Tibial artery (tissue), 4 donors: ENCODE data around the gene TIAM2.

Experiments
- DNase-seq, 2 donors: peaks; one replicate each; pipeline ENCODE4 v3.0.0-alpha.2; 2019
- H3K27ac ChIP-seq, 2 donors: fragments of 200-600 bp; sonication (generic) in 1 of 2; 1 replicate in 1 of 2; 2 replicates in 1 of 2; pipeline ENCODE4 v1.5.1; 2018 to 2019; ENCODE audit warnings: mild to moderate bottlenecking in 1 of 2
- H3K27me3 ChIP-seq, 2 donors: fragments of 200-600 bp; sonication (generic) in 1 of 2; one replicate each; pipeline versions ENCODE4 v1.5.1 to v1.6.0; 2016 to 2019
- H3K36me3 ChIP-seq, 3 donors: fragments of 200-600 bp; sonication (generic) in 2 of 3; one replicate each; pipeline ENCODE4 v1.5.1; 2016 to 2019; ENCODE audit warnings: mild to moderate bottlenecking in 2 of 3
- H3K4me1 ChIP-seq, 4 donors: fragments of 200-600 bp; sonication (generic) in 2 of 4; 1 replicate in 3 of 4; 2 replicates in 1 of 4; pipeline ENCODE4 v1.5.1; 2016 to 2019
- H3K4me3 ChIP-seq, 2 donors: fragments of 200-600 bp; sonication (generic) in 1 of 2; 1 replicate in 1 of 2; 2 replicates in 1 of 2; pipeline ENCODE4 v1.5.1; 2018 to 2019; ENCODE audit warnings: mild to moderate bottlenecking in 2 of 2
- H3K9me3 ChIP-seq, 3 donors: fragments of 200-600 bp; sonication (generic) in 1 of 3; one replicate each; pipeline ENCODE4 v1.5.1; 2016 to 2019
- intact Hi-C: fragments of 100-400 bp; cut with DNase I; formaldehyde crosslinking; loops from one replicate; pipeline ENCODE4 v1.15.0; 2023; ENCODE audit warnings: low total_unique reads
- TF ChIP-seq, protein P1 (sequence below), 2 experiments: fragments of 200-600 bp in 1 of 2; fragments of 450-650 bp in 1 of 2; IDR thresholded peaks; one replicate each; pipeline ENCODE4 v1.5.1; 2017 to 2019; ENCODE audit warnings: antibody characterized with exemption in 2 of 2, mild to moderate bottlenecking in 1 of 2, moderate library complexity in 1 of 2

The TIAM2 gene

DNA sequence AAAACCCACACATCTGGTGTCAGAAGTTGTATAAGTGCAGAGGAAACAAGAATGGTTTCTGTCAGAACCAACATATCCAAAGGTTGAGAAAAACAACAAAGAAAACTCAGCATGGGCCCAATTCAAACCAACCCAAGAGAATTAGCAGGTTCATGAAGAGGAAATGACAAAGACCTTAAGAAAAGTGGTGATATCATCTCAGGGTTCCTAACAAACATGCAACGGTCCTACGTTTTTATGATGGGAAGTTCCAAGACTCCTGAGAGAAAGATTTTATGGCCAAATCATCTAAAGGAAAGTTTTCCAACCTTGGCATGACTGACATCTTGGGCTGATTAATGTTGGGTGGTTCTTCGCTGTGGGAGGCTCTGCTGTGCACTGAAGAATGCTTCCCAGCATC is 296.2 kb downstream of the TIAM2 start:
- DNase-seq, result no peak
- no peaks in the 10 kb centered on the region for H3K9me3 ChIP-seq
- H3K4me3 ChIP-seq, result no peak overlapping the region
- H3K27me3 ChIP-seq, result no peaks in the 10 kb centered on the region
- H3K4me1 ChIP-seq, result no peaks in the 10 kb centered on the region
- H3K36me3 ChIP-seq, result peaks cover 27 to 42% (median 34%) of the 10 kb centered on the region in 3 donors
- TF ChIP-seq, protein P1, sequence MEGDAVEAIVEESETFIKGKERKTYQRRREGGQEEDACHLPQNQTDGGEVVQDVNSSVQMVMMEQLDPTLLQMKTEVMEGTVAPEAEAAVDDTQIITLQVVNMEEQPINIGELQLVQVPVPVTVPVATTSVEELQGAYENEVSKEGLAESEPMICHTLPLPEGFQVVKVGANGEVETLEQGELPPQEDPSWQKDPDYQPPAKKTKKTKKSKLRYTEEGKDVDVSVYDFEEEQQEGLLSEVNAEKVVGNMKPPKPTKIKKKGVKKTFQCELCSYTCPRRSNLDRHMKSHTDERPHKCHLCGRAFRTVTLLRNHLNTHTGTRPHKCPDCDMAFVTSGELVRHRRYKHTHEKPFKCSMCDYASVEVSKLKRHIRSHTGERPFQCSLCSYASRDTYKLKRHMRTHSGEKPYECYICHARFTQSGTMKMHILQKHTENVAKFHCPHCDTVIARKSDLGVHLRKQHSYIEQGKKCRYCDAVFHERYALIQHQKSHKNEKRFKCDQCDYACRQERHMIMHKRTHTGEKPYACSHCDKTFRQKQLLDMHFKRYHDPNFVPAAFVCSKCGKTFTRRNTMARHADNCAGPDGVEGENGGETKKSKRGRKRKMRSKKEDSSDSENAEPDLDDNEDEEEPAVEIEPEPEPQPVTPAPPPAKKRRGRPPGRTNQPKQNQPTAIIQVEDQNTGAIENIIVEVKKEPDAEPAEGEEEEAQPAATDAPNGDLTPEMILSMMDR (IDR thresholded peaks at IDR 0.05), result no peak
- intact Hi-C loops, result no loop called here
- no peak overlapping the region for H3K27ac ChIP-seq

DNA sequence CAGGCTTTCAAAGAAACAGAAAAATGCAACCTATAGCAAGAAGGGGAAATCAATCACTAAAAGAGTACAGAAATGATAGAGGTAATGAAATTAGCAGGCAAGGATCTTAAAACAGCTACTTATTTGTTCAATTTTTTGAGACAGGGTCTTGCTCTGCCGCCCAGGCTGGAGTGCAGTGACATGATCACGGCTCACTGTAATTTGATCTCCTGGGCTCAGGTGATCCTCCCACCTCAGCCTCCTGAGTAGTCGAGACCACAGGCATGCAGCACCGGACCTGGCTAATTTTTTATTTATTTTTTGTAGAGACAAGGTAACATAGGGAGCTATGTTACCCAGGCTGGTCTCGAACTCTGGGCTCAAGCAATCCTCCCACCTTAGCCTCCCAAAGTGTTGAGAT is 297.6 kb downstream of the TIAM2 start:
- no peak for DNase-seq
- Histone ChIP-seq H3K27ac (no peak overlapping the region), H3K27me3 (no peaks in the 10 kb centered on the region), H3K4me3 (no peak overlapping the region), H3K4me1 (no peaks in the 10 kb centered on the region), H3K36me3 (peaks cover 33 to 55% (median 40%) of the 10 kb centered on the region in 3 donors), H3K9me3 (no peaks in the 10 kb centered on the region)
- intact Hi-C loops, result no loop called here
- TF ChIP-seq, protein P1 (IDR thresholded peaks at IDR 0.05), result no peak

- peaks cover 23 to 40% (median 23%) of the 10 kb centered on the region in 3 donors for H3K36me3 ChIP-seq
- H3K4me1 ChIP-seq, result no peaks in the 10 kb centered on the region
- H3K27me3 ChIP-seq, result no peaks in the 10 kb centered on the region
- H3K9me3 ChIP-seq, result no peaks in the 10 kb centered on the region
- intact Hi-C loops, result no loop called here
- no peak for DNase-seq
- TF ChIP-seq, protein P1 (IDR thresholded peaks at IDR 0.05), result no peak
- no peak overlapping the region for H3K27ac ChIP-seq
- H3K4me3 ChIP-seq, result no peak overlapping the region
These were observed 302.6 kb downstream of the TIAM2 start for GRCh38 chr6:155297669-155298068.

GRCh38 chr6:155301867-155302266 is 306.8 kb downstream of the TIAM2 start:
- no peaks in the 10 kb centered on the region for H3K4me1 ChIP-seq
- intact Hi-C loops, result no loop called here

DNA sequence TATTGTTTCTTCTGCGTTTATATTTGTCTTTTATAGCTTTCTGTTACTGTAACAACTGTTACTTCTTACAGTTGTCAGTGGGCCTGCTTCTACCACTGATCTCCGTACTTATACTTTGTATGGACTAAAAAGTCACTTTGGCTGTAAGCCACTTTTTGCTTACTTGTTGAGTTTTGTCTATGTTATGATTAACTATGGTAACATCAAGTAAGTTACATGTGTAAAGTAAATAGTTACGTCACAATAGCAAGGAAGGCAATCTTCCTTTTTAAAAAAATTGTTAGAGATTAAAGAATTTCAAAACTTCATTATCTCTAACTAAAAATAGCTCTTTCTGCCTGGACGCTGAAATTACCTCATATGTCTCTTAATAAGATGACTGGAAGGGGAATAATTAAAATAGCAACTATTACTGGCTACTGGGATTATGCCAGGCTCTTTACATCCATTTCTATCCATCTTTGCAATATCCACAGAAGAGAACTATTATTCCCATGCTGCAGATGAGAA is 308.3 kb downstream of the TIAM2 start:
- intact Hi-C loops, result no loop called here
- no peak overlapping the region for H3K27ac ChIP-seq
- DNase-seq, result no peak
- H3K4me3 ChIP-seq, result no peak overlapping the region
- no peaks in the 10 kb centered on the region for H3K27me3 ChIP-seq
- H3K9me3 ChIP-seq, result no peaks in the 10 kb centered on the region
- TF ChIP-seq, protein P1 (IDR thresholded peaks at IDR 0.05), result no peak
- peaks cover 0 to 19% (median 4%) of the 10 kb centered on the region in 3 donors for H3K36me3 ChIP-seq
- no peaks in the 10 kb centered on the region for H3K4me1 ChIP-seq

More at GRCh38 chr6:155301867-155302266, 306.8 kb downstream of the TIAM2 start:
- no peaks in the 10 kb centered on the region for H3K9me3 ChIP-seq
- TF ChIP-seq, protein P1 (IDR thresholded peaks at IDR 0.05), result no peak
- no peak overlapping the region for H3K27ac ChIP-seq
- H3K4me3 ChIP-seq, result no peak overlapping the region
- H3K27me3 ChIP-seq, result no peaks in the 10 kb centered on the region
- DNase-seq, result no peak
- H3K36me3 ChIP-seq, result peaks cover 6 to 23% (median 7%) of the 10 kb centered on the region in 3 donors

- peaks cover 0 to 18% (median 4%) of the 10 kb centered on the region in 3 donors for H3K36me3 ChIP-seq
- no peak overlapping the region for H3K27ac ChIP-seq
These were observed 311.8 kb downstream of the TIAM2 start for GRCh38 chr6:155306958-155307357.

More at GRCh38 chr6:155306958-155307357, 311.8 kb downstream of the TIAM2 start:
- H3K4me1 ChIP-seq, result no peaks in the 10 kb centered on the region
- H3K4me3 ChIP-seq, result no peak overlapping the region
- DNase-seq, result no peak
- no peaks in the 10 kb centered on the region for H3K27me3 ChIP-seq
- TF ChIP-seq, protein P1 (IDR thresholded peaks at IDR 0.05), result no peak
- intact Hi-C loops, result no loop called here
- H3K9me3 ChIP-seq, result no peaks in the 10 kb centered on the region
